Endothelial cell (in vitro differentiated cells): Measurements from ENCODE around the gene CHID1. TPM values are rescaled to one million over a fixed set of nuclear protein-coding genes. Genes with fewer than 3 reads are reported as not detected.

Experiments used
- DNase-seq: peaks from one replicate; pipeline ENCODE4 v3.0.0; 2021; ENCODE audit warnings: low spot score
- H3K27ac Mint-ChIP-seq: one replicate; pipeline ENCODE4 v1.8.0; 2021; ENCODE audit warnings: mixed read lengths, inconsistent platforms; ENCODE audit not compliant: unreplicated experiment
- H3K27me3 Mint-ChIP-seq: one replicate; pipeline ENCODE4 v1.8.0; 2021; ENCODE audit warnings: mild to moderate bottlenecking, moderate library complexity, mixed read lengths, inconsistent platforms; ENCODE audit not compliant: unreplicated experiment
- H3K36me3 Mint-ChIP-seq: one replicate; pipeline ENCODE4 v1.8.0; 2021; ENCODE audit warnings: mild to moderate bottlenecking, low read depth, mixed read lengths, inconsistent platforms; ENCODE audit not compliant: unreplicated experiment
- H3K4me1 Mint-ChIP-seq: one replicate; pipeline ENCODE4 v1.8.0; 2021; ENCODE audit warnings: mild to moderate bottlenecking, mixed read lengths, inconsistent platforms; ENCODE audit not compliant: unreplicated experiment
- H3K4me3 Mint-ChIP-seq: one replicate; pipeline ENCODE4 v1.8.0; 2021; ENCODE audit warnings: mild to moderate bottlenecking, mixed read lengths, inconsistent platforms; ENCODE audit not compliant: unreplicated experiment
- H3K9me3 Mint-ChIP-seq: one replicate; pipeline ENCODE4 v1.8.0; 2021; ENCODE audit warnings: mixed read lengths, inconsistent platforms; ENCODE audit not compliant: unreplicated experiment
- total RNA-seq: library from RNA; stranded (reverse); fragmentation: NEBNext Ultra II Directional; extraction: Animal tissue kit (Norgen Biotek cat#: 25700); gene quantifications from one replicate; pipeline ENCODE4 v1.2.1, GENCODE V29; 2021; ENCODE audit not compliant: unreplicated experiment
- TF ChIP-seq, protein P1 (sequence below): fragments of 200-600 bp; sonication (generic); IDR thresholded peaks from one replicate; pipeline ENCODE4 v1.5.0; 2021; ENCODE audit warnings: antibody characterized with exemption; ENCODE audit not compliant: unreplicated experiment

The CHID1 gene
- total RNA-seq, 1 donor from 2014 or later = 69.3 TPM

GRCh38 chr11:955154-956063, 44.8 kb upstream of the CHID1 start:
- H3K27me3 Mint-ChIP-seq = peaks cover 9% of the 10 kb centered on the region
- peaks cover 31% of the 10 kb centered on the region for H3K4me1 Mint-ChIP-seq
- H3K27ac Mint-ChIP-seq = no peak overlapping the region
- H3K4me3 Mint-ChIP-seq = peak overlapping the region; percentile 29
- TF ChIP-seq, protein P1, sequence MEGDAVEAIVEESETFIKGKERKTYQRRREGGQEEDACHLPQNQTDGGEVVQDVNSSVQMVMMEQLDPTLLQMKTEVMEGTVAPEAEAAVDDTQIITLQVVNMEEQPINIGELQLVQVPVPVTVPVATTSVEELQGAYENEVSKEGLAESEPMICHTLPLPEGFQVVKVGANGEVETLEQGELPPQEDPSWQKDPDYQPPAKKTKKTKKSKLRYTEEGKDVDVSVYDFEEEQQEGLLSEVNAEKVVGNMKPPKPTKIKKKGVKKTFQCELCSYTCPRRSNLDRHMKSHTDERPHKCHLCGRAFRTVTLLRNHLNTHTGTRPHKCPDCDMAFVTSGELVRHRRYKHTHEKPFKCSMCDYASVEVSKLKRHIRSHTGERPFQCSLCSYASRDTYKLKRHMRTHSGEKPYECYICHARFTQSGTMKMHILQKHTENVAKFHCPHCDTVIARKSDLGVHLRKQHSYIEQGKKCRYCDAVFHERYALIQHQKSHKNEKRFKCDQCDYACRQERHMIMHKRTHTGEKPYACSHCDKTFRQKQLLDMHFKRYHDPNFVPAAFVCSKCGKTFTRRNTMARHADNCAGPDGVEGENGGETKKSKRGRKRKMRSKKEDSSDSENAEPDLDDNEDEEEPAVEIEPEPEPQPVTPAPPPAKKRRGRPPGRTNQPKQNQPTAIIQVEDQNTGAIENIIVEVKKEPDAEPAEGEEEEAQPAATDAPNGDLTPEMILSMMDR = no peak
- H3K9me3 Mint-ChIP-seq = no peaks in the 10 kb centered on the region
- H3K36me3 Mint-ChIP-seq = peaks cover 44% of the 10 kb centered on the region
- DNase-seq = no peak

- DNase-seq = no peak
- Mint-ChIP-seq H3K36me3 (peaks cover 49% of the 10 kb centered on the region), H3K4me3 (peak overlapping the region; percentile 86), H3K4me1 (peaks cover 31% of the 10 kb centered on the region), H3K27ac (peak overlapping the region; percentile 59), H3K9me3 (no peaks in the 10 kb centered on the region), H3K27me3 (peaks cover 9% of the 10 kb centered on the region)
- TF ChIP-seq, protein P1 = no peak
Observed at GRCh38 chr11:954392-955153, 44.0 kb upstream of the CHID1 start.

DNA sequence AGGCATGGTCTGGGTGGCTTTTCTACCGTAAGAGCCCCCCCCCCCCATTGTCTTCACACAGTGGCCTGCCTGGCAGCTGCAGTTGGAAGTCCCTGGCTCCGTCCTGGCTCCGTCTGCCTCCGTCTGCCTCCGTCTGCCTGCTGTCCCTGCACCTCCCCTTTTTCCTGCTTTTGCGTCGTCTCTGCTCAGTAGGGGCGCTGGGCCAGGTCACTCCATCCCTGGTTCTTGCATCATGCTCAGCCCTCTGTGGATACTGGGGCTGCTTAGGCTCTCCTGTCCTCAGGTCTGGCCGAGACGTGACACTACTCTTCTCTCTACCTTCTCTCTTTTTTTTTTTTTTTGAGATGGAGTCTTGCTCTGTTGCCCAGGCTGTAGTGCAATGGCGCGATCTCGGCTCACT, 42.9 kb upstream of the CHID1 start:
- no peak for DNase-seq
- Mint-ChIP-seq H3K9me3 (no peaks in the 10 kb centered on the region), H3K27me3 (peaks cover 9% of the 10 kb centered on the region), H3K4me3 (no peak overlapping the region), H3K36me3 (peaks cover 47% of the 10 kb centered on the region), H3K4me1 (peaks cover 31% of the 10 kb centered on the region), H3K27ac (no peak overlapping the region)
- TF ChIP-seq, protein P1 = no peak

DNA sequence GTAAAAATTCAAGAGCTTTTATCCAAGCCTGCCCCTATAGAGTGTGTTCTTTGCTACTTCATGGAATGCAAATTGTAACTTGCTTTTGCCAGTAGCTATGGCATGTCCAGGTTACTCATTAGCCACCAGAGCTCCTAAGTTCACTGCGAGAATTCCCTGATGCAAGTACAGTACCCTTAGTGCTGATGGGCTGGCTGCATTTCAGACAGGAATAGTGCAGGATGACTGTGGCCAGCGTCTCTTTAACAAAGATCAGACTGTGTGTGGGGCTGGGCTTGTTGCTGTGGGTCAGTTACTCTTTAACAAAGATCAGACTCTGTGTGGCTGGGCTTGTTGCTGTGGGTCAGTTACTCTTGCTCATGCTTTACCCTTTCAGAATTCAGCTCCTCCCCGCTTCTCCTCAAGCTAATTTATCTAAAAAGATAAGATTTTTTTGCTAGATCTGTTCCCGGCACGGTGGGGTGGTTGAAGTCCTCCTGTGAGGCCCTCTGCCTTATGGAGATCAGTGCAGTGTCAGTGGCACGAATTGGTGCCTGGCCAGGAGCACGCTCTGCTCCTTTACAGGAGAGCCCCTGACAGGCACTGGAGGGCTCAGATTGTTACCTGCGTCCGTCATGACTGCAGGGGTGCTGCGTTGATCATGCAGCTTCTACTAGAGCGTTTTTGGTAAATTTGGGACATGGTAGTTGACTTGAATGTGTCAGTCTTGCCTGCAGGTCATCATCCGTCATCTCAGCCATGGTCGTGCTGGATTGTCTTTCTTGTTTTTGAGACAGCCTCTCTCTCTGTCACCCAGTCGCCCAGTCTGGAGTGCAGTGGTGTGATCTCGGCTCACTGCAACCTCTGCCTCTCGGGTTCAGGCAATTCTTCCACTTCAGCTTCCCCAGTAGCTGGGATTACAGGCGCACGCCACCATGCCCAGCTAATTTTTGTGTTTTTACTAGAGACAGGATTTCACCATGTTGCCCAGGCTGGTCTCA, 42.1 kb upstream of the CHID1 start:
- Mint-ChIP-seq H3K36me3 (peaks cover 44% of the 10 kb centered on the region), H3K4me1 (peaks cover 28% of the 10 kb centered on the region), H3K4me3 (no peak overlapping the region), H3K9me3 (no peaks in the 10 kb centered on the region), H3K27ac (peak overlapping the region; percentile 61), H3K27me3 (peaks cover 9% of the 10 kb centered on the region)
- TF ChIP-seq, protein P1 = no peak
- DNase-seq = no peak
